ENCODE measurements around the gene TNIK. TPM values are rescaled to one million over a fixed set of nuclear protein-coding genes. Genes with fewer than 3 reads are reported as not detected.

TNIK gene
- total and polyA plus RNA-seq, 4 donors: 3.7 to 9.8 (median 5.2) TPM

DNA sequence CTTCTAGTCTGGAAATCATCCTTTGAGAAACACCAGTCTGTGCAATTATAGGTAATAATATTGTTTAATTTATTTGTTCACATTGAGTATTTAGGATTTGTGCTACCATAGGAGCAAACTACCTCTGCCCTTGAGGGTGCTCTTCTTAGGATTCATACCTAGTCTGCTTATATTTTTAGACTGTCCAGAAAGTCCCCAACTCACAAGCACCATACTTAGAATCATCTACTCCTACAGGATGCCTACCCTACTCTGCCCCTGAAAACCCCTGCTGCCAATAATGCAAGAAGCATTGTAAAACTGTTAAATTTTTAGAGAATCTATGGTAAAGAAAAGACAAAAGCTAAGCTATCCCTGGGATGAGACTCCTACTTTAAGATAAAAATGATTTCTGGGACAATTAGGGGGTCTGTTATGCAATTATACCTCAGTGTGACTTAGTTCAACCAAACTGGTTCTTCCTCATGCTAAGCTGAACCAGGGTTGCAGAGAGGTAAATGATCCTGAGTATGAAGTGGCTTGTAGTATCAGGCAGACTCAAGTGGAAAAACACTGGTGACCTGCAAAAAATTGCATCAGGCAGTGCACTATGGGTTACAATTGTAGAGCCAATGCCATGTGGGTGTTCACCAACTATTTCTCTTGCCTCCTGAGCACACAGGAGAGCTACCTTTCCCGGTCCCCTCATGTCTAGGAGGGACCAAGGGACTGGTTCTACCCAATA is 133.3 kb downstream of the TNIK start:
- Histone ChIP-seq H3K4me1 (ENCODE audit: control insufficient read depth in 4 of 4, insufficient read depth in 4 of 4, low read length in 3 of 4) (peaks cover 0 to 4% (median 1%) of the 10 kb centered on the region in 4 donors), H3K9me3 (ENCODE audit: control insufficient read depth in 4 of 4, low read length in 3 of 4) (no peaks in the 10 kb centered on the region), H3K27me3 (ENCODE audit: control insufficient read depth in 4 of 4, insufficient read depth in 4 of 4, low read length in 3 of 4) (no peaks in the 10 kb centered on the region), H3K4me3 (ENCODE audit: low read depth in 1 of 3, low read length in 3 of 3) (no peak overlapping the region), H3K27ac (ENCODE audit: low read depth in 1 of 2, low read length in 2 of 2) (no peak overlapping the region), H3K36me3 (ENCODE audit: control insufficient read depth in 4 of 4, insufficient read depth in 3 of 4, low read depth in 1 of 4, low read length in 3 of 4) (no peaks in the 10 kb centered on the region), H3K9ac (ENCODE audit: low read depth in 1 of 2, low read length in 2 of 2) (no peak overlapping the region)
- 91% methylated on average over 1 of the region's 1 CpG for whole genome bisulfite sequencing
- DNase-seq (ENCODE audit: low spot score): no peak
- TF ChIP-seq YY1 (IDR thresholded peaks at IDR 0.05) (no peak), RXRA (IDR thresholded peaks at IDR 0.05) (peak in 1 of 2 donors; percentile 60), HNF4G (IDR thresholded peaks at IDR 0.05) (no peak), TAF1 (conservative IDR thresholded peaks at IDR 0.05) (no peak), SP1 (IDR thresholded peaks at IDR 0.05) (peak; percentile 13), NR2F2 (IDR thresholded peaks at IDR 0.05) (no peak), EGR1 (IDR thresholded peaks at IDR 0.05; ENCODE audit: low read depth in 2 of 2) (no peak), FOXA2 (IDR thresholded peaks at IDR 0.05) (no peak)
- TF ChIP-seq, protein P1, sequence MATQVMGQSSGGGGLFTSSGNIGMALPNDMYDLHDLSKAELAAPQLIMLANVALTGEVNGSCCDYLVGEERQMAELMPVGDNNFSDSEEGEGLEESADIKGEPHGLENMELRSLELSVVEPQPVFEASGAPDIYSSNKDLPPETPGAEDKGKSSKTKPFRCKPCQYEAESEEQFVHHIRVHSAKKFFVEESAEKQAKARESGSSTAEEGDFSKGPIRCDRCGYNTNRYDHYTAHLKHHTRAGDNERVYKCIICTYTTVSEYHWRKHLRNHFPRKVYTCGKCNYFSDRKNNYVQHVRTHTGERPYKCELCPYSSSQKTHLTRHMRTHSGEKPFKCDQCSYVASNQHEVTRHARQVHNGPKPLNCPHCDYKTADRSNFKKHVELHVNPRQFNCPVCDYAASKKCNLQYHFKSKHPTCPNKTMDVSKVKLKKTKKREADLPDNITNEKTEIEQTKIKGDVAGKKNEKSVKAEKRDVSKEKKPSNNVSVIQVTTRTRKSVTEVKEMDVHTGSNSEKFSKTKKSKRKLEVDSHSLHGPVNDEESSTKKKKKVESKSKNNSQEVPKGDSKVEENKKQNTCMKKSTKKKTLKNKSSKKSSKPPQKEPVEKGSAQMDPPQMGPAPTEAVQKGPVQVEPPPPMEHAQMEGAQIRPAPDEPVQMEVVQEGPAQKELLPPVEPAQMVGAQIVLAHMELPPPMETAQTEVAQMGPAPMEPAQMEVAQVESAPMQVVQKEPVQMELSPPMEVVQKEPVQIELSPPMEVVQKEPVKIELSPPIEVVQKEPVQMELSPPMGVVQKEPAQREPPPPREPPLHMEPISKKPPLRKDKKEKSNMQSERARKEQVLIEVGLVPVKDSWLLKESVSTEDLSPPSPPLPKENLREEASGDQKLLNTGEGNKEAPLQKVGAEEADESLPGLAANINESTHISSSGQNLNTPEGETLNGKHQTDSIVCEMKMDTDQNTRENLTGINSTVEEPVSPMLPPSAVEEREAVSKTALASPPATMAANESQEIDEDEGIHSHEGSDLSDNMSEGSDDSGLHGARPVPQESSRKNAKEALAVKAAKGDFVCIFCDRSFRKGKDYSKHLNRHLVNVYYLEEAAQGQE (IDR thresholded peaks at IDR 0.05): no peak
- TF ChIP-seq, protein P2, sequence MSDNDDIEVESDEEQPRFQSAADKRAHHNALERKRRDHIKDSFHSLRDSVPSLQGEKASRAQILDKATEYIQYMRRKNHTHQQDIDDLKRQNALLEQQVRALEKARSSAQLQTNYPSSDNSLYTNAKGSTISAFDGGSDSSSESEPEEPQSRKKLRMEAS (IDR thresholded peaks at IDR 0.05): no peak
- TF ChIP-seq, protein P3, sequence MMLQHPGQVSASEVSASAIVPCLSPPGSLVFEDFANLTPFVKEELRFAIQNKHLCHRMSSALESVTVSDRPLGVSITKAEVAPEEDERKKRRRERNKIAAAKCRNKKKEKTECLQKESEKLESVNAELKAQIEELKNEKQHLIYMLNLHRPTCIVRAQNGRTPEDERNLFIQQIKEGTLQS (IDR thresholded peaks at IDR 0.05): no peak

DNA sequence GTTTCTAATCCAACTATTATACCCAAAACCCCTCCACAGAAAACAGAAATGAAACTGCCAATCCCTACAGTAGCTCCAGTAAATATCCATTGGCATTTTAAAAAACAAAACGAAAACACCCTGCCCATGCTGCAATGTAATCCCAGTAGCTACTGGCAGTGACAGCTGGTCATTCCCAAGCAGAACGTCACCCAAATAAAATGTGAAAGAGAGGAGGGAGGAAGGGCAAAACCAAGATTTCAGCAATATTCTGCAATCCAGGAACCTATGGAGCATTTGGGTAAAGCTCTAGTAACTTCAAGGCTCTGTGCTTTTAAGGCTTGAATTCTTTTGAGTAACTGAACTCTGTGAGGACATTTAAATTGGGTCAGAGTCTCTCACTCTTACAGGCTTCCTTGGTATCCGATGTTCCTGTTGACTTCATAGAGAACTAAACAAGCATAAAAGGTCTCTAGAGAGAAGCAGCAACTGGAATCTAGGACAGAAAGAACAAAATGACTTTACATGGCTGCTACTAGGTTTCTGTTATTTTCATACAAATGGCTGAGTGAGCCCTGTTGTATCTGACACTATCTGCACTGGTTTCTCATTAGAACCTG is 136.2 kb downstream of the TNIK start:
- H3K4me1 ChIP-seq (ENCODE audit: control insufficient read depth in 4 of 4, insufficient read depth in 4 of 4, low read length in 3 of 4): peaks cover 0 to 4% (median 1%) of the 10 kb centered on the region in 4 donors
- TF ChIP-seq, protein P3 (IDR thresholded peaks at IDR 0.05): no peak
- TF ChIP-seq JUND (IDR thresholded peaks at IDR 0.05) (peak in 1 of 2 donors; percentile 30), EGR1 (IDR thresholded peaks at IDR 0.05; ENCODE audit: low read depth in 2 of 2) (no peak), HNF4G (IDR thresholded peaks at IDR 0.05) (no peak), RAD21 (IDR thresholded peaks at IDR 0.05) (no peak), FOXA2 (IDR thresholded peaks at IDR 0.05) (no peak), GABPA (IDR thresholded peaks at IDR 0.05 in 1 of 2, conservative IDR thresholded peaks at IDR 0.05 in 1 of 2) (no peak), TAF1 (conservative IDR thresholded peaks at IDR 0.05) (no peak)
- TF ChIP-seq, protein P1 (IDR thresholded peaks at IDR 0.05): no peak
- no peak overlapping the region for H3K9ac ChIP-seq (ENCODE audit: low read depth in 1 of 2, low read length in 2 of 2)
- H3K36me3 ChIP-seq (ENCODE audit: control insufficient read depth in 4 of 4, insufficient read depth in 3 of 4, low read depth in 1 of 4, low read length in 3 of 4): no peaks in the 10 kb centered on the region
- H3K27ac ChIP-seq (ENCODE audit: low read depth in 1 of 2, low read length in 2 of 2): peak overlapping the region; percentile 9 to 15
- no peaks in the 10 kb centered on the region for H3K27me3 ChIP-seq (ENCODE audit: control insufficient read depth in 4 of 4, insufficient read depth in 4 of 4, low read length in 3 of 4)
- DNase-seq (ENCODE audit: low spot score): no peak
- WGBS: 65% methylated on average over 3 of the region's 3 CpGs
- H3K4me3 ChIP-seq (ENCODE audit: low read depth in 1 of 3, low read length in 3 of 3): no peak overlapping the region
- H3K9me3 ChIP-seq (ENCODE audit: control insufficient read depth in 4 of 4, low read length in 3 of 4): no peaks in the 10 kb centered on the region
